HG03280 (cell line): ENCODE measurements around the gene MAK.
"Not testable (repeated sequence)": the region's sequence is repeated elsewhere in the genome, so short reads cannot be mapped to it uniquely, and the experiment has no call there.

Experiments used
- ATAC-seq: cut with Tn5 transposase; IDR thresholded peaks from one replicate; pipeline ENCODE4 v1.9.1; 2021; ENCODE audit warnings: mild to moderate bottlenecking, moderate library complexity; ENCODE audit not compliant: unreplicated experiment

The MAK gene

GRCh38 chr6:10837995-10838793 lies at the start of gene MAK:
Gene MAK, minus strand, starts transcription at chr6:10838539. Its CDS starts 7,891 bp downstream, at chr6:10830648.
- ATAC-seq = peak; percentile 90

GRCh38 chr6:10886691-10887502 lies 48.6 kb upstream of the MAK start, which contains the start of gene SYCP2L:
Gene SYCP2L, plus strand, starts transcription at chr6:10887052. Its CDS starts 75 bp downstream, at chr6:10887127.
- peak; percentile 38 for ATAC-seq

- ATAC-seq = not testable (repeated sequence)
Measured at GRCh38 chr6:10886365-10886690, 48.0 kb upstream of the MAK start.

- ATAC-seq = no peak
Measured at GRCh38 chr6:10884245-10884972, 46.1 kb upstream of the MAK start.

GRCh38 chr6:10883312-10884244 lies 45.2 kb upstream of the MAK start:
- ATAC-seq = no peak

GRCh38 chr6:10882657-10883171 lies 44.4 kb upstream of the MAK start:
- ATAC-seq = no peak

GRCh38 chr6:10882253-10882630 lies 43.9 kb upstream of the MAK start:
- ATAC-seq = not testable (repeated sequence)

GRCh38 chr6:10880366-10880765 lies 42.0 kb upstream of the MAK start:
- ATAC-seq = no peak

GRCh38 chr6:10877871-10878270 lies 39.5 kb upstream of the MAK start:
- ATAC-seq = no peak

GRCh38 chr6:10877012-10877411 lies 38.7 kb upstream of the MAK start:
- no peak for ATAC-seq

GRCh38 chr6:10875026-10875425 lies 36.7 kb upstream of the MAK start:
- ATAC-seq = no peak

- ATAC-seq = no peak
Measured at GRCh38 chr6:10874207-10874606, 35.9 kb upstream of the MAK start.

- no peak for ATAC-seq
Measured at GRCh38 chr6:10873374-10873773, 35.0 kb upstream of the MAK start.

GRCh38 chr6:10867952-10868351 lies 29.6 kb upstream of the MAK start:
- ATAC-seq = no peak

- ATAC-seq = not testable (repeated sequence)
Measured at GRCh38 chr6:10866709-10867108, 28.4 kb upstream of the MAK start.

- ATAC-seq = not testable (repeated sequence)
Measured at GRCh38 chr6:10863031-10863430, 24.7 kb upstream of the MAK start.

GRCh38 chr6:10862361-10862760 lies 24.0 kb upstream of the MAK start:
- ATAC-seq = no peak

- no peak for ATAC-seq
Measured at GRCh38 chr6:10861086-10861485, 22.7 kb upstream of the MAK start.

GRCh38 chr6:10857259-10857658 lies 18.9 kb upstream of the MAK start:
- ATAC-seq = no peak
